H1 (cell line): ENCODE results near the gene PHF13. TPM values are rescaled to one million over a fixed set of nuclear protein-coding genes. Genes with fewer than 3 reads are reported as not detected.

Source experiments
- CTCF ChIA-PET: fragments of 300-600 bp; sonication (Branson Sonifier 250); formaldehyde crosslinking; loops from one replicate; lab custom pipeline; 2021; ENCODE audit not compliant: partially characterized antibody; lab: Charles Lee
- POLR2A ChIA-PET: fragments of 300-600 bp; sonication (Branson Sonifier 250); formaldehyde crosslinking; loops from one replicate; lab custom pipeline; 2021; ENCODE audit warnings: inconsistent platforms; ENCODE audit not compliant: partially characterized antibody; lab: Charles Lee
- DNase-seq, 2 experiments: peaks; one replicate each; pipeline versions ENCODE4 v3.0.0 to v3.0.0-alpha.2; 2010 to 2022; ENCODE audit warnings: low spot score in 2 of 2, low read depth in 1 of 2, mixed read lengths in 1 of 2
- FAIRE-seq: peaks from 2 replicates; lab custom pipeline; 2011; peaks lifted over from hg19 to GRCh38; lab: Jason Lieb, UNC
- H2AFZ ChIP-seq: 2 replicates; pipeline ENCODE4 v1.8.1; 2012; ENCODE audit warnings: low read length, inconsistent platforms
- H2AK5ac ChIP-seq: 2 replicates; pipeline ENCODE4 v1.6.1; 2013; ENCODE audit warnings: low read depth, low read length
- H2BK120ac ChIP-seq: replicated peaks from 2 replicates; pipeline ENCODE3; 2013; ENCODE audit warnings: low read depth, low read length, inconsistent platforms
- H2BK12ac ChIP-seq: 2 replicates; pipeline ENCODE4 v1.6.1; 2013; ENCODE audit warnings: low read depth, low read length
- H2BK15ac ChIP-seq: 2 replicates; pipeline ENCODE4 v1.6.1; 2013; ENCODE audit warnings: low read length
- H2BK20ac ChIP-seq: 2 replicates; pipeline ENCODE4 v1.6.1; 2013; ENCODE audit warnings: low read length
- H2BK5ac ChIP-seq: 2 replicates; pipeline ENCODE4 v1.6.1; 2013; ENCODE audit warnings: low read depth, low read length
- H3K14ac ChIP-seq: 2 replicates; pipeline ENCODE4 v1.6.1; 2013; ENCODE audit warnings: inconsistent platforms; ENCODE audit not compliant: insufficient read length
- H3K18ac ChIP-seq: 2 replicates; pipeline ENCODE4 v1.6.1; 2013; ENCODE audit warnings: low read length; ENCODE audit errors: extremely low read depth
- H3K23ac ChIP-seq: 2 replicates; pipeline ENCODE4 v1.6.1; 2013; ENCODE audit warnings: inconsistent platforms; ENCODE audit not compliant: insufficient read length
- H3K23me2 ChIP-seq: 2 replicates; pipeline ENCODE4 v1.6.1; 2013; ENCODE audit warnings: low read depth, low read length
- H3K27ac ChIP-seq: 2 replicates; pipeline ENCODE4 v1.6.1; 2011; ENCODE audit warnings: low read depth, low read length, inconsistent platforms
- H3K27me3 ChIP-seq, 4 experiments: replicated peaks in 1 of 4; 1 replicate in 1 of 4; 2 replicates in 3 of 4; pipeline versions ENCODE4 v1.6.1 to v1.8.1; 2011 to 2013; ENCODE audit warnings: low read length in 3 of 4, mild to moderate bottlenecking in 3 of 4, inconsistent platforms in 2 of 4, mixed read lengths in 2 of 4, moderate library complexity in 1 of 4; ENCODE audit not compliant: control insufficient read depth in 3 of 4, insufficient read depth in 3 of 4; ENCODE audit errors: extremely low read depth in 1 of 4
- H3K36me3 ChIP-seq, 4 experiments: 2 replicates each; pipeline versions ENCODE4 v1.6.1 to v1.8.1; 2011 to 2013; ENCODE audit warnings: mild to moderate bottlenecking in 4 of 4, low read length in 3 of 4, moderate library complexity in 2 of 4, control low read depth in 1 of 4, inconsistent platforms in 1 of 4; ENCODE audit not compliant: insufficient read depth in 4 of 4, control insufficient read depth in 2 of 4
- H3K4ac ChIP-seq: replicated peaks from 2 replicates; pipeline ENCODE3; 2013; ENCODE audit warnings: low read length, low read depth, mixed read lengths, inconsistent platforms; ENCODE audit not compliant: insufficient read length
- H3K4me1 ChIP-seq, 4 experiments: replicated peaks in 1 of 4; 1 replicate in 1 of 4; 2 replicates in 3 of 4; pipeline versions ENCODE4 v1.6.1 to v1.8.1; 2011 to 2013; ENCODE audit warnings: low read length in 3 of 4, inconsistent platforms in 2 of 4, mixed read lengths in 1 of 4; ENCODE audit not compliant: insufficient read depth in 4 of 4, control insufficient read depth in 3 of 4
- H3K4me2 ChIP-seq, 2 experiments: 2 replicates each; pipeline versions ENCODE4 v1.6.1 to v1.8.1; 2011 to 2013; ENCODE audit warnings: low read depth in 2 of 2, low read length in 2 of 2, control low read depth in 1 of 2, inconsistent platforms in 1 of 2, mild to moderate bottlenecking in 1 of 2; ENCODE audit not compliant: insufficient read depth in 1 of 2
- H3K4me3 ChIP-seq, 4 experiments: fragments of 200-600, 300-600 bp in 1 of 4; sonication (generic), shearing (Covaris generic), sonication (Bioruptor Twin) in 1 of 4; 2 replicates each; pipeline versions ENCODE4 v1.5.1 to v1.8.1; 2011 to 2016; ENCODE audit warnings: low read length in 4 of 4, low read depth in 3 of 4, control low read depth in 2 of 4, inconsistent platforms in 2 of 4, mild to moderate bottlenecking in 2 of 4, mixed read lengths in 1 of 4, moderate library complexity in 1 of 4; ENCODE audit not compliant: insufficient read depth in 2 of 4; ENCODE audit errors: extremely low read depth in 1 of 4
- H3K56ac ChIP-seq: replicated peaks from 2 replicates; pipeline ENCODE3; 2013; ENCODE audit warnings: low read depth, mild to moderate bottlenecking, mixed read lengths, low read length, inconsistent platforms; ENCODE audit not compliant: insufficient read length
- H3K79me1 ChIP-seq: 2 replicates; pipeline ENCODE4 v1.6.1; 2013; ENCODE audit warnings: low read depth, low read length, control low read depth
- H3K79me2 ChIP-seq, 2 experiments: 2 replicates each; pipeline versions ENCODE4 v1.6.1 to v1.8.1; 2012 to 2013; ENCODE audit warnings: low read length in 2 of 2, mild to moderate bottlenecking in 2 of 2, inconsistent platforms in 1 of 2; ENCODE audit not compliant: insufficient read depth in 2 of 2, control insufficient read depth in 1 of 2
- H3K9ac ChIP-seq, 4 experiments: replicated peaks in 1 of 4; 1 replicate in 1 of 4; 2 replicates in 3 of 4; pipeline versions ENCODE4 v1.6.1 to v1.8.1; 2011 to 2013; ENCODE audit warnings: low read depth in 3 of 4, low read length in 3 of 4, control low read depth in 2 of 4, mild to moderate bottlenecking in 2 of 4, moderate library complexity in 2 of 4, inconsistent platforms in 1 of 4; ENCODE audit errors: extremely low read depth in 1 of 4
- H3K9me3 ChIP-seq, 2 experiments: 2 replicates each; pipeline versions ENCODE4 v1.6.1 to v1.8.1; 2012 to 2013; ENCODE audit warnings: mild to moderate bottlenecking in 2 of 2, moderate library complexity in 2 of 2, control low read depth in 1 of 2, inconsistent platforms in 1 of 2, low read depth in 1 of 2, low read length in 1 of 2, mixed read lengths in 1 of 2; ENCODE audit not compliant: insufficient read depth in 2 of 2
- H4K20me1 ChIP-seq, 2 experiments: replicated peaks in 1 of 2; 2 replicates each; pipeline versions ENCODE3 to v1.8.1; 2011 to 2013; ENCODE audit warnings: inconsistent platforms in 2 of 2, low read length in 2 of 2, mild to moderate bottlenecking in 1 of 2; ENCODE audit not compliant: insufficient read depth in 2 of 2, control insufficient read depth in 1 of 2
- H4K5ac ChIP-seq: 2 replicates; pipeline ENCODE4 v1.6.1; 2013; ENCODE audit warnings: low read length, low read depth, mixed read lengths, inconsistent platforms; ENCODE audit not compliant: insufficient read length
- H4K8ac ChIP-seq: 2 replicates; pipeline ENCODE4 v1.8.0; 2013; ENCODE audit warnings: mild to moderate bottlenecking, moderate library complexity, low read length, inconsistent platforms; ENCODE audit not compliant: insufficient read depth; ENCODE audit errors: extremely low read depth
- H4K91ac ChIP-seq: replicated peaks from 2 replicates; pipeline ENCODE3; 2013; ENCODE audit warnings: low read length, mixed read lengths, inconsistent platforms; ENCODE audit not compliant: insufficient read length
- CEBPB ChIP-seq: IDR thresholded peaks from 2 replicates; pipeline ENCODE4 v1.6.1; 2012; ENCODE audit warnings: low read depth, low read length
- GABPA ChIP-seq: IDR thresholded peaks from 2 replicates; pipeline ENCODE4 v1.6.1; 2011; ENCODE audit warnings: mild to moderate bottlenecking, low read length, moderate library complexity, borderline replicate concordance; ENCODE audit not compliant: insufficient read depth
- SIX5 ChIP-seq: IDR thresholded peaks from 2 replicates; pipeline ENCODE4 v1.6.1; 2011; ENCODE audit warnings: mild to moderate bottlenecking, low read depth, low read length
- WGBS, 2 experiments: shearing (Covaris generic) in 1 of 2; methylation state at CpG; one replicate each; pipeline versions ENCODE4 v1.1.6 to v1.1.7; 2013 to 2015; ENCODE audit warnings: low lambda C conversion rate in 2 of 2, mixed read lengths in 2 of 2, inconsistent platforms in 1 of 2, low coverage in 1 of 2, missing lambda C conversion rate in 1 of 2; ENCODE audit not compliant: insufficient replicate concordance in 2 of 2, insufficient coverage in 1 of 2, insufficient read length in 1 of 2; ENCODE audit errors: extremely low coverage in 1 of 2, missing lambda C conversion rate in 1 of 2; 5-methylcytosine and 5-hydroxymethylcytosine counted together
- polyA plus RNA-seq, 7 experiments: library from polyadenylated mRNA; depleted of rRNA in 3 of 7; stranded (reverse) in 5 of 7; unstranded in 2 of 7; fragments of >200 nt in 5 of 7; fragments of 200-250 nt in 2 of 7; gene quantifications; 1 replicate in 5 of 7; 2 replicates in 1 of 7; 4 replicates in 1 of 7; pipeline versions ENCODE4 v1.2.1 to v1.2.3, GENCODE V29; 2011 to 2013; ENCODE audit warnings: missing spikeins in 2 of 7, mixed read lengths in 2 of 7
- total RNA-seq: library from RNA; stranded (reverse); fragmentation: NEBNext Ultra II Directional; extraction: Animal tissue kit (Norgen Biotek cat#: 25700); gene quantifications from 2 replicates; pipeline ENCODE4 v1.2.1, GENCODE V29; 2021

Gene PHF13
- total and polyA plus RNA-seq, 2 of the 8 experiments (the other 6 are each of a cell fraction or from before 2014, with no cell fraction given): 11.7 to 39.6 TPM

DNA sequence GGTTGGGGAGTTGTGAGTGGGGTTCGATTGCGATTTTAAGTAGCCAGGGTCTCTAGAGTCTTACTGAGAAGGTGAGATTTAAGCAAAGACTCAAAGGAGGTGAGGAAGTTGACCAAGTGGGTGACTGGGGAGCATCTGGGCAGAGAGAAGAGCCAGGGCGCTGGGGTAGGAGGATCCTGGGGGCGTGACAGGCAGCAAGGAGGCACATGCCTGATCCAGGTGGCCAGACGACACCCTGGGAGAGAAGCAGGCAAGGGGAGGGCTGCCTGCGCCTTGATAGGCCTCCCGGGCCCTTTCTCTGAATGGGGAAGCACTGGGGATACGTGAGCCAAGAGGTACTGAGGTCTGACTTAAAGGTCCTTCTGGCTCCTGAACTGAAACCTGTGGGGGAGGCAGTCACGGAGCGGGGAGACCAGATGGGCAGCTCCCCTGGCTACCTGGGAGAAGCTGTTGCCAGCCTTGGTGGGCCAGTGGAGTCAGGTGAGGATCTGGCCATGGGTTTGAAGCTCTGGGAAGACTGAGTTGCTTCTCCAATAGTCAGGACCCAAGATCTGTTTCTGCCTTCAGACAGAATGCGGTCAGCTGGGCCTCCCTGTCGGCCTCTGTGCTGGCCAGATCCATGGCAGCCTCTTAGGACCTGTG lies 28.3 kb upstream of the PHF13 start:
- Histone ChIP-seq H3K79me1 (peaks cover 8% of the 10 kb centered on the region), H4K5ac (no peak overlapping the region), H2BK12ac (no peak overlapping the region), H3K4ac (no peak overlapping the region), H3K4me2 (no peak overlapping the region), H3K9me3 (no peaks in the 10 kb centered on the region), H3K27me3 (no peaks in the 10 kb centered on the region), H3K4me1 (peaks cover 0 to 7% (median 6%) of the 10 kb centered on the region in 4 experiments; a peak in 6 of 7 replicates), H3K14ac (no peak overlapping the region), H2AFZ (no peak overlapping the region), H3K27ac (no peak overlapping the region), H3K79me2 (peaks cover 0 to 13% of the 10 kb centered on the region in 2 experiments; a peak in 1 of 4 replicates), H3K9ac (no peak overlapping the region), H2BK20ac (no peak overlapping the region), H3K56ac (no peak overlapping the region), H4K91ac (no peak overlapping the region), H3K36me3 (peaks cover 0 to 25% (median 4%) of the 10 kb centered on the region in 4 experiments; a peak in 6 of 8 replicates), H4K20me1 (peaks cover 2 to 27% of the 10 kb centered on the region in 2 experiments), H3K18ac (no peak overlapping the region), H2AK5ac (no peak overlapping the region), H4K8ac (no peak overlapping the region), H3K23me2 (no peaks in the 10 kb centered on the region; the same call in 1 of the 2 replicates), H3K4me3 (no peak overlapping the region), H2BK120ac (no peak overlapping the region), H2BK5ac (no peak overlapping the region), H2BK15ac (no peak overlapping the region), H3K23ac (no peak overlapping the region)
- 91% methylated on average over 12 of the region's 12 CpGs; no CpG with 5 or more reads in 1 of the 2 experiments for WGBS, 2 experiments
- no peak for DNase-seq
- TF ChIP-seq GABPA: no peak
- no peak for TF ChIP-seq CEBPB
- TF ChIP-seq SIX5: no peak
- no peak for FAIRE-seq
- ChIA-PET POLR2A (interaction anchor here (1.3 to 17.4 kb wide), 5 partner anchors 7 to 49 kb away, joined by 4 to 196 read pairs (median 4); partner anchors contain the start of genes KLHL21, NOL9, TAS1R1 and THAP3), CTCF (interaction anchor here (1.3 to 1.8 kb wide), 4 partner anchors 10 to 31 kb away, joined by 3 to 6 read pairs (median 4); partner anchors contain the start of genes NOL9 and TAS1R1)
